Ishikawa (cell line): ENCODE data around the gene SHC2.

Source experiments
- CEBPB ChIP-seq: IDR thresholded peaks from 2 replicates; pipeline ENCODE4 v1.6.1; 2012
- CREB1 ChIP-seq: IDR thresholded peaks from 2 replicates; pipeline ENCODE4 v1.6.1; 2012; ENCODE audit warnings: low read depth
- EGR1 ChIP-seq: IDR thresholded peaks from 2 replicates; pipeline ENCODE4 v1.6.1; 2012
- EP300 ChIP-seq: IDR thresholded peaks from 2 replicates; pipeline ENCODE4 v1.6.1; 2012; ENCODE audit warnings: borderline replicate concordance
- FOXM1 ChIP-seq: IDR thresholded peaks from 2 replicates; pipeline ENCODE4 v1.6.1; 2012; ENCODE audit warnings: low read depth, borderline replicate concordance
- NFIC ChIP-seq: IDR thresholded peaks from 2 replicates; pipeline ENCODE4 v1.6.1; 2012
- RAD21 ChIP-seq: IDR thresholded peaks from 2 replicates; pipeline ENCODE4 v1.6.1; 2012; ENCODE audit warnings: low read depth
- TAF1 ChIP-seq: IDR thresholded peaks from 2 replicates; pipeline ENCODE4 v1.6.1; 2012; ENCODE audit warnings: low read depth, mild to moderate bottlenecking
- TCF12 ChIP-seq: IDR thresholded peaks from 2 replicates; pipeline ENCODE4 v1.6.1; 2012; ENCODE audit warnings: low read depth
- TEAD4 ChIP-seq: IDR thresholded peaks from 2 replicates; pipeline ENCODE4 v1.6.1; 2012
- YY1 ChIP-seq: IDR thresholded peaks from 2 replicates; pipeline ENCODE4 v1.6.1; 2012; ENCODE audit warnings: low read depth
- ZBTB7A ChIP-seq: IDR thresholded peaks from 2 replicates; pipeline ENCODE4 v1.6.1; 2012; ENCODE audit warnings: low read depth
- TF ChIP-seq, protein P1 (sequence below): IDR thresholded peaks from 2 replicates; pipeline ENCODE4 v1.6.1; 2012
- TF ChIP-seq, protein P2 (sequence below): IDR thresholded peaks from 2 replicates; pipeline ENCODE4 v1.6.1; 2012
- TF ChIP-seq, protein P3 (sequence below): IDR thresholded peaks from 2 replicates; pipeline ENCODE4 v1.6.1; 2012; ENCODE audit warnings: low read depth, mild to moderate bottlenecking

Gene SHC2

DNA sequence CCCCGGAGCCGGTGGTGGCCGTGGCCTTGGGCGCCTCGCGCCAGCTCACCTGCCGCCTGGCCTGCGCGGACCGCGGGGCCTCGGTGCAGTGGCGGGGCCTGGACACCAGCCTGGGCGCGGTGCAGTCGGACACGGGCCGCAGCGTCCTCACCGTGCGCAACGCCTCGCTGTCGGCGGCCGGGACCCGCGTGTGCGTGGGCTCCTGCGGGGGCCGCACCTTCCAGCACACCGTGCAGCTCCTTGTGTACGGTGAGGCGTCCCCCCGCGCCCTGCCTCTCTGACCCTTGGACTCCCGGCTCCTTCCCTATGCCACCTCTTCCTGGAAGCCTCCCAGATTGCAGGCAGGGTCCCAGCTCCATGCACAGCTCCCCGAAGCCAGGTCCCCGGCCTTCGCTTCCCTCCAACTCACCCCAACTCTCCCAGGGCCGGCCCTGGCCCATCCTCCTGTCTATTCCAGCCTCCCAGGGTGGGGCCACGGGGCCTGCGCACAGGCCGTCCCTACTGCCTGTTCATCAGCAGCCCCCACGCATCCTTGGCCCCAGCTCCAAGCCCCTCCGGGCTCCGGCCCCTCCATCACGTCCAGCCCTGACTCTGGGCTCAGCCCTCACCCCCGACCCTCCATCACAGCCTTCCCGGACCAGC is 37.2 kb upstream of the SHC2 start:
- TF ChIP-seq, protein P1, sequence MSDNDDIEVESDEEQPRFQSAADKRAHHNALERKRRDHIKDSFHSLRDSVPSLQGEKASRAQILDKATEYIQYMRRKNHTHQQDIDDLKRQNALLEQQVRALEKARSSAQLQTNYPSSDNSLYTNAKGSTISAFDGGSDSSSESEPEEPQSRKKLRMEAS: no peak
- TF ChIP-seq, protein P2, sequence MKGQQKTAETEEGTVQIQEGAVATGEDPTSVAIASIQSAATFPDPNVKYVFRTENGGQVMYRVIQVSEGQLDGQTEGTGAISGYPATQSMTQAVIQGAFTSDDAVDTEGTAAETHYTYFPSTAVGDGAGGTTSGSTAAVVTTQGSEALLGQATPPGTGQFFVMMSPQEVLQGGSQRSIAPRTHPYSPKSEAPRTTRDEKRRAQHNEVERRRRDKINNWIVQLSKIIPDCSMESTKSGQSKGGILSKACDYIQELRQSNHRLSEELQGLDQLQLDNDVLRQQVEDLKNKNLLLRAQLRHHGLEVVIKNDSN: no peak
- no peak for TF ChIP-seq TEAD4
- TF ChIP-seq NFIC: no peak
- no peak for TF ChIP-seq YY1
- TF ChIP-seq, protein P3, sequence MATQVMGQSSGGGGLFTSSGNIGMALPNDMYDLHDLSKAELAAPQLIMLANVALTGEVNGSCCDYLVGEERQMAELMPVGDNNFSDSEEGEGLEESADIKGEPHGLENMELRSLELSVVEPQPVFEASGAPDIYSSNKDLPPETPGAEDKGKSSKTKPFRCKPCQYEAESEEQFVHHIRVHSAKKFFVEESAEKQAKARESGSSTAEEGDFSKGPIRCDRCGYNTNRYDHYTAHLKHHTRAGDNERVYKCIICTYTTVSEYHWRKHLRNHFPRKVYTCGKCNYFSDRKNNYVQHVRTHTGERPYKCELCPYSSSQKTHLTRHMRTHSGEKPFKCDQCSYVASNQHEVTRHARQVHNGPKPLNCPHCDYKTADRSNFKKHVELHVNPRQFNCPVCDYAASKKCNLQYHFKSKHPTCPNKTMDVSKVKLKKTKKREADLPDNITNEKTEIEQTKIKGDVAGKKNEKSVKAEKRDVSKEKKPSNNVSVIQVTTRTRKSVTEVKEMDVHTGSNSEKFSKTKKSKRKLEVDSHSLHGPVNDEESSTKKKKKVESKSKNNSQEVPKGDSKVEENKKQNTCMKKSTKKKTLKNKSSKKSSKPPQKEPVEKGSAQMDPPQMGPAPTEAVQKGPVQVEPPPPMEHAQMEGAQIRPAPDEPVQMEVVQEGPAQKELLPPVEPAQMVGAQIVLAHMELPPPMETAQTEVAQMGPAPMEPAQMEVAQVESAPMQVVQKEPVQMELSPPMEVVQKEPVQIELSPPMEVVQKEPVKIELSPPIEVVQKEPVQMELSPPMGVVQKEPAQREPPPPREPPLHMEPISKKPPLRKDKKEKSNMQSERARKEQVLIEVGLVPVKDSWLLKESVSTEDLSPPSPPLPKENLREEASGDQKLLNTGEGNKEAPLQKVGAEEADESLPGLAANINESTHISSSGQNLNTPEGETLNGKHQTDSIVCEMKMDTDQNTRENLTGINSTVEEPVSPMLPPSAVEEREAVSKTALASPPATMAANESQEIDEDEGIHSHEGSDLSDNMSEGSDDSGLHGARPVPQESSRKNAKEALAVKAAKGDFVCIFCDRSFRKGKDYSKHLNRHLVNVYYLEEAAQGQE: no peak
- no peak for TF ChIP-seq FOXM1
- no peak for TF ChIP-seq CREB1
- TF ChIP-seq EP300: no peak
- TF ChIP-seq ZBTB7A: no peak
- no peak for TF ChIP-seq RAD21
- no peak for TF ChIP-seq EGR1
- TF ChIP-seq TCF12: no peak
- no peak for TF ChIP-seq CEBPB

DNA sequence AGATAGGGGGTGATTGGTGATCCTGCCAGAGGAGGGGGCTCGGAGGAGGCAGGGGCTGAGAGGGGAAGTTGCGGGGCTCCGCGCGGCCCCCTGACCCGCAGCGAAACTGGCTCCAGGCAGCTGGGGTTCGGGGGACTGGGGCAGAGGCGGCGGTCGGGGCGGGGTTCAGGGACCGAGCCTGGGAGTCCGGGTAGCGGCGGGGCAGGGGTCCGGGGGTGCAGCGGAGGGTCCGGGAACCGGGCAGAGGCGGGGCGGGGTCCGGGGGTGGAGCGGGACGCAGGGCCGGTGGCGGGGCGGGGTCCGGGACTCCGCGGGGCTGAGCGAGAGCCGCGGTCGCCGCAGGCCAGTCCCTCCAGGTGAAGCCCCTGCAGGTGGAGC is 36.6 kb upstream of the SHC2 start:
- TF ChIP-seq ZBTB7A (0 out of 2 replicates have a peak, but pooled peaks have one; percentile 36), TEAD4 (no peak)

DNA sequence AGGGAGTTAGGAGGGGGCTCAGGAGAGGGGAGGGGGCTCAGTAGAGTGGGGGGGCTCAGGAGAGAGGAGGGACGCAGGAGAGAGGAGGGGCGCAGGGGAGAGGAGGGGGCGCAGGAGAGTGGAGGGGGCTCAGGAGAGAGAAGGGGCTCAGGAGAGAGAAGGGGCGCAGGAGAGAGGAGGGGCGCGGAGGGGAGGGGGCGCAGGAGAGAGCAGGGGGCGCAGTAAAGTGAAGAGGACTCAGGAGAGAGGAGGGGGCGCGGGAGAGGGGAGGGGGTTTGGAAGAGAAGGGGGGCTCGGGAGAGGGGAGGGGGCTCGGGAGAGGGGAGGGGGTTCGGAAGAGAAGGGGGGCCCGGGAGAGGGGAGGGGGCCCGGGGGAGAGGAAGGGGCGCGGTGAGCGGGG is 36.2 kb upstream of the SHC2 start:
- TF ChIP-seq TCF12 (no peak), CREB1 (no peak), CEBPB (no peak), EGR1 (no peak), ZBTB7A (no peak), TEAD4 (no peak), FOXM1 (no peak), RAD21 (no peak), YY1 (no peak), TAF1 (no peak), EP300 (no peak), NFIC (no peak)
- TF ChIP-seq, protein P1: no peak
- TF ChIP-seq, protein P3: no peak
- TF ChIP-seq, protein P2: no peak

DNA sequence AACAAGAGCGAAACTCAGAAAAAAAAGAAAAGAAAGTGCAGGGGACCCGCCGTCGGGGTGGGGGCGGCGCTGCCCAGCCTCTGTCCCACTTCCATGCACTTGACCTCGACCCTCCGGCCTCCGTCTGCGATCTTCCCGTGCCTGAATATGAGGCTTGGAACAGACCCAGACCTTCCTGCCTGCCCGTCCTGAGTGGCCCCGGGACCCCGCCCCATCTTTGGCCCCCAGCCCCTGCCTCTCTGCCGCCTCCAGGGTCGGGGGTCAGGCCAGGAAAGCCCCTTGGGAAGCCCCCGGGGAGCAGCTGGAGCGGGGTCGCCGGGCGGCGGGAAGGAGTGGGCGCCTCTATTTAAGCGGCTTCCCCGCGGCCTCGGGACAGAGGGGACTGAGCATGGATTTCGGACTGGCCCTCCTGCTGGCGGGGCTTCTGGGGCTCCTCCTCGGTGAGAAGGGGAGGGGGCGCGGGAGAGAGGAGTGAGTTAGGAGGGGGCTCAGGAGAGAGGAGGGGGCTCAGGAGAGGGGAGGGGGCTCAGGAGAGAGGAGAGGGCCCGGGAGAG is 35.4 kb upstream of the SHC2 start, which contains the start of gene MADCAM1:
Gene MADCAM1, plus strand, starts transcription at position 375 of the 554 bp plus-strand sequence. Its CDS starts 14 bp downstream, at position 389.
- TF ChIP-seq NFIC (no peak), EGR1 (no peak), ZBTB7A (no peak), RAD21 (no peak), FOXM1 (no peak), TEAD4 (no peak), TAF1 (no peak), TCF12 (no peak), CREB1 (no peak), CEBPB (no peak), EP300 (no peak), YY1 (no peak)
- TF ChIP-seq, protein P3: no peak
- TF ChIP-seq, protein P1: no peak
- TF ChIP-seq, protein P2: no peak
